HepG2 (cell line): Measurements from ENCODE around the gene LDAH. TPM values are rescaled to one million over a fixed set of nuclear protein-coding genes. Genes with fewer than 3 reads are reported as not detected.

Source experiments
- CBX1 ChIP-seq: IDR thresholded peaks from one replicate; pipeline ENCODE4 v1.6.1; 2016; ENCODE audit warnings: antibody characterized with exemption, low read depth
- ETS1 ChIP-seq: sonication (generic); formaldehyde crosslinking; IDR thresholded peaks from 2 replicates; pipeline ENCODE4 v1.4.0; 2020; ENCODE audit warnings: missing genetic modification reagents
- FOXO1 ChIP-seq: sonication (generic); formaldehyde crosslinking; IDR thresholded peaks from 2 replicates; pipeline ENCODE4 v1.4.0; 2020; ENCODE audit warnings: missing genetic modification reagents
- GTF3A ChIP-seq: sonication (generic); formaldehyde crosslinking; conservative IDR thresholded peaks from 2 replicates; pipeline ENCODE4 v1.4.0; 2020; ENCODE audit warnings: mild to moderate bottlenecking, missing genetic modification reagents
- HNF4G ChIP-seq, 2 experiments: sonication (generic) in 1 of 2; formaldehyde crosslinking in 1 of 2; IDR thresholded peaks; 2 replicates each; pipeline versions ENCODE4 v1.4.0 to v1.6.1; 2011 to 2020; ENCODE audit warnings: borderline replicate concordance in 2 of 2, low read depth in 2 of 2, mild to moderate bottlenecking in 2 of 2, low read length in 1 of 2, missing genetic modification reagents in 1 of 2, moderate library complexity in 1 of 2
- MEIS1 ChIP-seq: sonication (generic); formaldehyde crosslinking; IDR thresholded peaks from 2 replicates; pipeline ENCODE4 v1.9.0; 2021; ENCODE audit warnings: mild to moderate bottlenecking, missing genetic modification reagents, moderate library complexity, borderline replicate concordance
- NCOA1 ChIP-seq: sonication (generic); formaldehyde crosslinking; IDR thresholded peaks from 2 replicates; pipeline ENCODE4 v1.9.0; 2021; ENCODE audit warnings: missing genetic modification reagents
- PRPF4 ChIP-seq: fragments of 200-400 bp; formaldehyde crosslinking; IDR thresholded peaks from 2 replicates; pipeline ENCODE4 v1.6.1; 2016; ENCODE audit warnings: low read length, low read depth; ENCODE audit not compliant: poor library complexity, severe bottlenecking
- REXO4 ChIP-seq: sonication (generic); formaldehyde crosslinking; IDR thresholded peaks from 2 replicates; pipeline ENCODE4 v1.8.0; 2022; ENCODE audit warnings: missing genetic modification reagents, mild to moderate bottlenecking, borderline replicate concordance
- RFX5 ChIP-seq: IDR thresholded peaks from 2 replicates; pipeline ENCODE4 v1.6.1; 2011; ENCODE audit warnings: low read depth, low read length, improper control_type of control experiment
- SIX4 ChIP-seq: sonication (generic); formaldehyde crosslinking; IDR thresholded peaks from 2 replicates; pipeline ENCODE4 v1.4.0; 2020; ENCODE audit warnings: missing genetic modification reagents
- SRF ChIP-seq: IDR thresholded peaks from 2 replicates; pipeline ENCODE4 v1.6.1; 2011; ENCODE audit warnings: mild to moderate bottlenecking, low read depth, low read length, moderate library complexity
- STAT6 ChIP-seq: sonication (generic); formaldehyde crosslinking; IDR thresholded peaks from 2 replicates; pipeline ENCODE4 v1.4.0; 2020; ENCODE audit warnings: missing genetic modification reagents, mild to moderate bottlenecking, borderline replicate concordance
- TAF1 ChIP-seq: sonication (generic); formaldehyde crosslinking; IDR thresholded peaks from 2 replicates; pipeline ENCODE4 v1.4.0; 2020; ENCODE audit warnings: missing genetic modification reagents
- TBL1XR1 ChIP-seq: fragments of 150-350 bp; IDR thresholded peaks from 2 replicates; pipeline ENCODE4 v1.6.1; 2014; ENCODE audit warnings: borderline replicate concordance, low read length; ENCODE audit not compliant: partially characterized antibody
- THRA ChIP-seq: sonication (generic); formaldehyde crosslinking; IDR thresholded peaks from 2 replicates; pipeline ENCODE4 v1.4.0; 2020; ENCODE audit warnings: missing genetic modification reagents, borderline replicate concordance
- ZMAT3 ChIP-seq: sonication (generic); formaldehyde crosslinking; conservative IDR thresholded peaks from 2 replicates; pipeline ENCODE4 v1.7.0; 2021; ENCODE audit warnings: missing genetic modification reagents
- ZNF264 ChIP-seq: sonication (generic); formaldehyde crosslinking; IDR thresholded peaks from 2 replicates; pipeline ENCODE4 v1.4.0; 2020; ENCODE audit warnings: missing genetic modification reagents
- ZNF446 ChIP-seq: sonication (generic); formaldehyde crosslinking; IDR thresholded peaks from 2 replicates; pipeline ENCODE4 v1.5.0; 2020; ENCODE audit warnings: mild to moderate bottlenecking, missing genetic modification reagents
- ZNF484 ChIP-seq: sonication (generic); formaldehyde crosslinking; IDR thresholded peaks from 2 replicates; pipeline ENCODE4 v1.5.1; 2020; ENCODE audit warnings: mild to moderate bottlenecking, low read depth, missing genetic modification reagents, borderline replicate concordance
- ZNF576 ChIP-seq: sonication (generic); formaldehyde crosslinking; IDR thresholded peaks from 2 replicates; pipeline ENCODE4 v1.4.0; 2020; ENCODE audit warnings: mild to moderate bottlenecking, missing genetic modification reagents
- ZNF740 ChIP-seq: sonication (generic); formaldehyde crosslinking; IDR thresholded peaks from 2 replicates; pipeline ENCODE4 v1.4.0; 2020; ENCODE audit warnings: missing genetic modification reagents
- ZNF746 ChIP-seq: sonication (generic); formaldehyde crosslinking; IDR thresholded peaks from 2 replicates; pipeline ENCODE4 v1.8.0; 2022; ENCODE audit warnings: mild to moderate bottlenecking, missing genetic modification reagents
- ZSCAN31 ChIP-seq: sonication (generic); formaldehyde crosslinking; IDR thresholded peaks from 2 replicates; pipeline ENCODE4 v1.5.0; 2020; ENCODE audit warnings: low read depth, mild to moderate bottlenecking, missing genetic modification reagents
- polyA plus RNA-seq, 8 experiments: library from polyadenylated mRNA; depleted of rRNA in 3 of 8; stranded (reverse) in 7 of 8; unstranded in 1 of 8; fragments of >200 nt; fragmentation: Illumina TruSeq in 4 of 8; extraction: Trizol in 4 of 8; gene quantifications; 2 replicates each; pipeline versions ENCODE4 v1.2.1 to v1.2.3, GENCODE V29; 2011 to 2016; ENCODE audit warnings: low read depth in 4 of 8, missing spikeins in 1 of 8, mixed read lengths in 1 of 8; ENCODE audit not compliant: insufficient read depth in 1 of 8
- total RNA-seq, 5 experiments: library from RNA; depleted of rRNA; stranded (reverse); fragments of >200 nt; fragmentation: Illumina TruSeq; extraction: Trizol; gene quantifications; 2 replicates each; pipeline ENCODE4 v1.2.3, GENCODE V29; 2016; ENCODE audit warnings: low read depth in 1 of 5

LDAH gene
- total and polyA plus RNA-seq, 2 of the 13 experiments (the other 11 are each of a cell fraction or from before 2014, with no cell fraction given): 28.8 to 46.2 TPM

GRCh38 chr2:20666304-20667150 is 156.4 kb downstream of the LDAH start, which contains the start of gene GDF7 (continued):
- TF ChIP-seq ZNF484 (CRISPR knock-in tag) (no peak), SIX4 (CRISPR knock-in tag) (no peak), FOXO1 (no peak), ZMAT3 (CRISPR knock-in tag) (no peak), THRA (CRISPR knock-in tag) (no peak), ZNF740 (CRISPR knock-in tag) (peak; percentile 91), PRPF4 (no peak), ZNF264 (CRISPR knock-in tag) (no peak), RFX5 (no peak), TBL1XR1 (no peak), HNF4G (IDR thresholded peaks at IDR 0.05; ENCODE audit: borderline replicate concordance, low read depth, low read length) (peak; percentile 52), HNF4G (CRISPR knock-in tag; IDR thresholded peaks at IDR 0.05; ENCODE audit: borderline replicate concordance, low read depth) (peak; percentile 77; the same call in 1 of the 2 replicates), STAT6 (CRISPR knock-in tag) (no peak), REXO4 (no peak), ETS1 (CRISPR knock-in tag) (no peak), SRF (no peak), GTF3A (CRISPR knock-in tag) (no peak), ZNF446 (peak; percentile 86), ZSCAN31 (CRISPR knock-in tag) (peak; percentile 46; the same call in 1 of the 2 replicates), CBX1 (no peak), MEIS1 (CRISPR knock-in tag) (peak; percentile 41; the same call in 1 of the 2 replicates), ZNF746 (CRISPR knock-in tag) (no peak; the same call in 1 of the 2 replicates), TAF1 (no peak; the same call in 1 of the 2 replicates), NCOA1 (CRISPR knock-in tag) (no peak; the same call in 1 of the 2 replicates), ZNF576 (CRISPR knock-in tag) (0 out of 2 replicates have a peak, but pooled peaks have one; percentile 77)
